Stimulated activated CD4-positive, alpha-beta T cell treated with anti-CD3 and anti-CD28 coated beads, Interleukin-2, amount 100 ng/mL, for 4 hours (primary cell): ENCODE measurements around the gene UQCC5.

Experiments used
- DNase-seq: peaks from one replicate; pipeline ENCODE4 v3.0.0-alpha.2; 2020; ENCODE audit warnings: low read depth

UQCC5 gene

GRCh38 chr3:52570076-52570475 is 33.7 kb downstream of the UQCC5 start:
- DNase-seq = no peak

- DNase-seq = no peak
These were observed 35.8 kb downstream of the UQCC5 start for GRCh38 chr3:52572221-52572620.

- DNase-seq = no peak
These were observed 37.9 kb downstream of the UQCC5 start for GRCh38 chr3:52574056-52574965.
